Measurements from ENCODE around the gene ANKRD18B. TPM values are rescaled to one million over a fixed set of nuclear protein-coding genes. Genes with fewer than 3 reads are reported as not detected.
"Not testable (repeated sequence)": the region's sequence is repeated elsewhere in the genome, so short reads cannot be mapped to it uniquely, and the experiment has no call there.

The ANKRD18B gene
- total and polyA plus RNA-seq, 5 experiments from 2014 or later: 0.88 TPM; not detected in 4

- H3K27ac Mint-ChIP-seq, H3K4me3 Mint-ChIP-seq, ATAC-seq, DNase-seq, H3K9me3 Mint-ChIP-seq, H3K36me3 Mint-ChIP-seq, POLR2A ChIA-PET, H3K4me1 Mint-ChIP-seq: not testable (repeated sequence)
- peaks cover 10 to 39% (median 22%) of the 10 kb centered on the region in 5 donors for H3K27me3 Mint-ChIP-seq
Measured at GRCh38 chr9:33549418-33549817, 25.4 kb downstream of the ANKRD18B start.

GRCh38 chr9:33551183-33551582 lies 27.1 kb downstream of the ANKRD18B start:
- DNase-seq, ATAC-seq, H3K4me1 Mint-ChIP-seq, H3K9me3 Mint-ChIP-seq, H3K27ac Mint-ChIP-seq, H3K36me3 Mint-ChIP-seq, H3K4me3 Mint-ChIP-seq, POLR2A ChIA-PET: not testable (repeated sequence)
- H3K27me3 Mint-ChIP-seq: peaks cover 8 to 42% (median 22%) of the 10 kb centered on the region in 5 donors

- ATAC-seq, H3K4me1 Mint-ChIP-seq, DNase-seq, H3K27ac Mint-ChIP-seq, H3K9me3 Mint-ChIP-seq, POLR2A ChIA-PET, H3K36me3 Mint-ChIP-seq, H3K4me3 Mint-ChIP-seq: not testable (repeated sequence)
- H3K27me3 Mint-ChIP-seq: peaks cover 3 to 37% (median 14%) of the 10 kb centered on the region in 5 donors
Measured at GRCh38 chr9:33552315-33552725, 28.3 kb downstream of the ANKRD18B start.

DNA sequence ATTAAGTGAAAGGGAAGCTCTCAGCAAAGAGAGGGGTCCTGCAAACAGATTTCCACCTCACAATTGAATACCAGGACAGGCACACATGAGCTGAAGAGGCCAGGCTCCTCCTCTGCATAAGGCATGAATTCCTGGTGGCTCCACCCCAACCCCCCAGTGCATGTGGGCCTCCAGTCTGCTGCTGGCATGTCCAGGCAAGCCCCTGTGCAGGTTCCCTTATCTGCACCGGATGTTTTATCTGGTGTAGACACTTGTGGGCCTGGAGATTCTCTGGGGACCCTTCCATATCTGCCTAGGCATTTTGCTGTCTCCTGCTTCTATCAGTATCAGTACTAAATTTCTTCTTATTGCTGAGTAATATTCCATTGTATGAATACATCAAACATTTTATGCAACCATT lies 36.2 kb downstream of the ANKRD18B start:
- H3K27me3 Mint-ChIP-seq, H3K27ac Mint-ChIP-seq, ATAC-seq, H3K4me3 Mint-ChIP-seq, POLR2A ChIA-PET, H3K36me3 Mint-ChIP-seq, H3K9me3 Mint-ChIP-seq, H3K4me1 Mint-ChIP-seq, DNase-seq: not testable (repeated sequence)

DNA sequence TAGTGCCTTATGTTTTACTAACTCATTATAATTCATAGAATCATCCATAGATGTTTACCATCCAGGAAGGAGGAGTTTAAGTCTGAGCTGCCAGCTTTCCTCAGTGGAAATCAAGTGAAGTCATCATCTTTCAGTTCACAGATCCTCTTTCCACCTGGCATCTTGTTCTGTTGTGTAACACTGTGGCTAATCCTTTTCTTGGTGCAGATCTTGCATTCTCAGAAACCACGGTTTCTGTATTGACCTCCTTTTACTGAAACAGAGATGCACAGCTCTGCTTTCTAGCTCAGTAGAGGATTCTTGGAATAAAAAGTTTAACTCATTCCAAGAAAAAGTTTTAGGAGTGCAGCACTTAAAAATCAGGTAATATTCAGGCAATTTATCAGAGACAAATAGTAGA lies 38.1 kb downstream of the ANKRD18B start:
- POLR2A ChIA-PET, ATAC-seq, H3K4me1 Mint-ChIP-seq, H3K4me3 Mint-ChIP-seq, H3K27ac Mint-ChIP-seq, DNase-seq, H3K36me3 Mint-ChIP-seq, H3K9me3 Mint-ChIP-seq, H3K27me3 Mint-ChIP-seq: not testable (repeated sequence)

- H3K4me3 Mint-ChIP-seq, H3K36me3 Mint-ChIP-seq, H3K9me3 Mint-ChIP-seq, H3K4me1 Mint-ChIP-seq, DNase-seq, POLR2A ChIA-PET, ATAC-seq, H3K27ac Mint-ChIP-seq: not testable (repeated sequence)
- H3K27me3 Mint-ChIP-seq: peaks cover 3 to 13% (median 12%) of the 10 kb centered on the region in 5 donors
Measured at GRCh38 chr9:33567776-33568175, 43.7 kb downstream of the ANKRD18B start.

DNA sequence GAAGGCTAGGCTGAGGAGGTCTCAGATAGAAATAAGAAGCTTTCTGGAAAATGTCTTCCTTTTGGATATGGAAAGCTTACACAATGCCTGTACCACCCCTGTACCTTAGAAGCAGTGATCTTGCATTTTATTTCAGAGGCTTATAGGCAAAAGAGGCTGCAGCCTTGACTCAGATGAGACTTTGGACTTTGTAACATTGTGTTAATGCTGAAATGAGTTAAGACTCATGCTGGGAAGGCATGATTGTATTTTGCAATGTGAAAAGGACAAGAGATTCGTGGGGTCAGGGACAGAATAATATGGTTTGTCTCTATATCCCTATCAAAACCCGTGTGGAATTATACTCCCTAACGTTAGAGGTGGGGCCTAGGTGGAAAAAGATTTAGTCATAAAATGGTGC lies 53.7 kb downstream of the ANKRD18B start:
- H3K27me3 Mint-ChIP-seq, H3K36me3 Mint-ChIP-seq, H3K4me1 Mint-ChIP-seq, DNase-seq, H3K4me3 Mint-ChIP-seq, H3K27ac Mint-ChIP-seq, ATAC-seq, H3K9me3 Mint-ChIP-seq, POLR2A ChIA-PET: not testable (repeated sequence)

DNA sequence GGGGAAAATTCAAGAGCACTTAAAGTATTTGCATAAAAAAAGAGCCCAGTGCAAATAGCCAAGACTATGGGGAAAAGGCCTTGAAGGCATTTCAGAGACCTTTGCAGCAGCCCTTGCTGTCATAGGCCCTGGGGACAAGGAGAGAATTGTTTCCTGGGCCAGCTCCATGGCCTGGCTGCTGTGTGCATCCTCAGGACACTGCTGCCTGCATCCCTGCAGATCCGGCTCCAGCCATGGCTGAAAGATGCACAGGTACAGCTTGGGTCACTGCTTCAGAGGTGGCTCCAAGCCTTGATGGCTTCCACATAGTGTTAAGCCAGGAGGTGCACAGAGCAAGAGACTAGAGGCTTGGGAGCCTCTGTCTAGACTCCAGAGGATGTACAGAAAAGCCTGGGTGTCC lies 55.9 kb downstream of the ANKRD18B start:
- ATAC-seq, H3K27ac Mint-ChIP-seq, H3K36me3 Mint-ChIP-seq, POLR2A ChIA-PET, H3K4me3 Mint-ChIP-seq, DNase-seq, H3K9me3 Mint-ChIP-seq, H3K4me1 Mint-ChIP-seq, H3K27me3 Mint-ChIP-seq: not testable (repeated sequence)

GRCh38 chr9:33582686-33583085 lies 58.6 kb downstream of the ANKRD18B start:
- H3K36me3 Mint-ChIP-seq, POLR2A ChIA-PET: not testable (repeated sequence)

DNA sequence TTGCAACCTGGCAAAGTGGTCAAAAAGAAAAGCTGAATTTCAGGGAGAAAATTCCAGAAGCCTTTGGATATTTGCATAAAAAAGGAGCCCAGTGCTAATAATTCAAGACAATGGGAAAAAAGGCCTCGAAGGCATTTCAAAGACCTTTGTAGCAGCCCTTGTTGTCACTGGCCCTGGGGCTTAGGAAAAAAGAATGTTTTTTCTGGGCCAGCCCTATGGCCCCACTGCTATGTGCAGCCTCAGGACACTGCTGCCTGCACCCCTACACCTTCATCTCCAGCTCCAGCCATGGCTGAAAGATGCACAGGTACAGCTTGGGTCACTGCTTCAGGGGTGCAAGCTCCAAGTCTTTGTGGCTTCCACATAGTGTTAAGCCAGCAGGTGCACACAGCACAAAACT lies 62.1 kb downstream of the ANKRD18B start:
- H3K4me3 Mint-ChIP-seq, H3K36me3 Mint-ChIP-seq, H3K9me3 Mint-ChIP-seq: not testable (repeated sequence)

More at GRCh38 chr9:33582686-33583085, 58.6 kb downstream of the ANKRD18B start:
- H3K9me3 Mint-ChIP-seq, ATAC-seq, DNase-seq, H3K4me1 Mint-ChIP-seq, H3K27ac Mint-ChIP-seq, H3K4me3 Mint-ChIP-seq, H3K27me3 Mint-ChIP-seq: not testable (repeated sequence)

DNA sequence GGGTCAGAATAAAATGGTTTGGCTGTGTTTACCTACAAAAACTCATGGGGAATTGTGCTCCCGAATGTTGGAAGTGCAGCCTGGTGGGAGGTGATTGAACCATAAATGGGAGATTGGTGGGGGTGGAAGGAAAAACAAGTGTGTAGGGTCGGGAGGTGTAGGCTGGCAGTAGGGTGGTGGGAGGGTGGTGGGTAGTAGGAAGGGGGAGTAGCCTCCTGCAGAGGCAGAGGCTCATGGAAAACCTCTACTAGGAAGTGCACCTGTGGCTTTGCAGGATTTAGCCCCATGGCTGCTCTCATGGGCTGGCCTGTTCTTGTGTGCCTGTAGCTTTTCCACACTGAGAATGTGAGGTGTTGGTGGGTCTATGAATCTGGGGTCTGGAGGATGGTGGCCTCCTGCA lies 63.7 kb downstream of the ANKRD18B start:
- H3K9me3 Mint-ChIP-seq, H3K4me1 Mint-ChIP-seq, H3K27ac Mint-ChIP-seq, POLR2A ChIA-PET, H3K4me3 Mint-ChIP-seq, ATAC-seq, DNase-seq, H3K36me3 Mint-ChIP-seq: not testable (repeated sequence)
- H3K27me3 Mint-ChIP-seq: peaks cover 0 to 11% (median 7%) of the 10 kb centered on the region in 5 donors

More for the DNA sequence above, 62.1 kb downstream of the ANKRD18B start:
- POLR2A ChIA-PET, ATAC-seq, H3K27ac Mint-ChIP-seq, DNase-seq, H3K4me1 Mint-ChIP-seq: not testable (repeated sequence)
- H3K27me3 Mint-ChIP-seq: peaks cover 0 to 11% (median 7%) of the 10 kb centered on the region in 5 donors

GRCh38 chr9:33588876-33589275 lies 64.8 kb downstream of the ANKRD18B start:
- DNase-seq, H3K36me3 Mint-ChIP-seq, H3K27ac Mint-ChIP-seq, ATAC-seq, POLR2A ChIA-PET, H3K4me3 Mint-ChIP-seq, H3K4me1 Mint-ChIP-seq, H3K9me3 Mint-ChIP-seq: not testable (repeated sequence)
- peaks cover 0 to 17% (median 8%) of the 10 kb centered on the region in 5 donors for H3K27me3 Mint-ChIP-seq

- POLR2A ChIA-PET, H3K4me1 Mint-ChIP-seq, H3K36me3 Mint-ChIP-seq, DNase-seq, ATAC-seq, H3K9me3 Mint-ChIP-seq, H3K4me3 Mint-ChIP-seq, H3K27ac Mint-ChIP-seq: not testable (repeated sequence)
- H3K27me3 Mint-ChIP-seq: peaks cover 4 to 28% (median 9%) of the 10 kb centered on the region in 5 donors
Measured at GRCh38 chr9:33590857-33591256, 66.8 kb downstream of the ANKRD18B start.

DNA sequence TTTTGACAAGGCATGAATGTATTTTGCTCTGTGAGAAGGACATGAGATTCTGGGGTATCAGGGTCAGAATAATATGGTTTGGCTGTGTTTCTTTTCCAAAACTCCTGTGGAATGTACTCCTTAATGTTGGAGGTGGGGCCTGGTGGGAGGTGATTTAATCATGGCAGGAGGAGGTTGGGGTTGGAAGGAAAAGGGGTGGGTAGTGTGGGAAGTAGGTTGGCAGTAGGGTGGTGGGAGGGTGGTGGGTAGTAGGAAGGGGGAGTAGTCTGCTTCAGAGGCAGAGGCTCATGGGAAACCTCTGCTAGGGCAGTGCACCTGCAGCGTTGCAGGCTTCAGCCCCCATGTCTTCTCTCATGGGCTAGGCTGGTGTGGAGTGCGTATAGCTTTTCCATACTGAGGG lies 72.9 kb downstream of the ANKRD18B start:
- DNase-seq, H3K9me3 Mint-ChIP-seq, H3K27ac Mint-ChIP-seq, H3K4me1 Mint-ChIP-seq, H3K36me3 Mint-ChIP-seq, ATAC-seq, POLR2A ChIA-PET, H3K4me3 Mint-ChIP-seq: not testable (repeated sequence)
- H3K27me3 Mint-ChIP-seq: peaks cover 0 to 17% (median 3%) of the 10 kb centered on the region in 5 donors

All from naive thymus-derived CD8-positive, alpha-beta T cell (primary cell).